ENCODE data around the gene NAA15. TPM values are rescaled to one million over a fixed set of nuclear protein-coding genes. Genes with fewer than 3 reads are reported as not detected.

NAA15 gene
- total RNA-seq, 1 donor from 2014 or later, result 35.3 TPM

- H3K27me3 Mint-ChIP-seq (ENCODE audit: low read depth), result no peaks in the 10 kb centered on the region
- peaks cover 5% of the 10 kb centered on the region for H3K9me3 Mint-ChIP-seq (ENCODE audit: low read depth)
- no peak overlapping the region for H3K4me3 Mint-ChIP-seq (ENCODE audit: unreplicated experiment)
- TF ChIP-seq, protein P1, sequence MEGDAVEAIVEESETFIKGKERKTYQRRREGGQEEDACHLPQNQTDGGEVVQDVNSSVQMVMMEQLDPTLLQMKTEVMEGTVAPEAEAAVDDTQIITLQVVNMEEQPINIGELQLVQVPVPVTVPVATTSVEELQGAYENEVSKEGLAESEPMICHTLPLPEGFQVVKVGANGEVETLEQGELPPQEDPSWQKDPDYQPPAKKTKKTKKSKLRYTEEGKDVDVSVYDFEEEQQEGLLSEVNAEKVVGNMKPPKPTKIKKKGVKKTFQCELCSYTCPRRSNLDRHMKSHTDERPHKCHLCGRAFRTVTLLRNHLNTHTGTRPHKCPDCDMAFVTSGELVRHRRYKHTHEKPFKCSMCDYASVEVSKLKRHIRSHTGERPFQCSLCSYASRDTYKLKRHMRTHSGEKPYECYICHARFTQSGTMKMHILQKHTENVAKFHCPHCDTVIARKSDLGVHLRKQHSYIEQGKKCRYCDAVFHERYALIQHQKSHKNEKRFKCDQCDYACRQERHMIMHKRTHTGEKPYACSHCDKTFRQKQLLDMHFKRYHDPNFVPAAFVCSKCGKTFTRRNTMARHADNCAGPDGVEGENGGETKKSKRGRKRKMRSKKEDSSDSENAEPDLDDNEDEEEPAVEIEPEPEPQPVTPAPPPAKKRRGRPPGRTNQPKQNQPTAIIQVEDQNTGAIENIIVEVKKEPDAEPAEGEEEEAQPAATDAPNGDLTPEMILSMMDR (IDR thresholded peaks at IDR 0.05), result no peak
- H3K4me1 Mint-ChIP-seq (ENCODE audit: low read depth), result peaks cover 19% of the 10 kb centered on the region
- H3K27ac Mint-ChIP-seq (ENCODE audit: unreplicated experiment), result peak overlapping the region; percentile 0
- peaks cover 10% of the 10 kb centered on the region for H3K36me3 Mint-ChIP-seq (ENCODE audit: low read depth)
- DNase-seq (ENCODE audit: low spot score), result no peak
Observed at GRCh38 chr4:139330283-139330682, 29.0 kb downstream of the NAA15 start.

GRCh38 chr4:139331185-139331584 is 29.9 kb downstream of the NAA15 start:
- DNase-seq (ENCODE audit: low spot score), result no peak
- Mint-ChIP-seq H3K9me3 (ENCODE audit: low read depth) (peaks cover 5% of the 10 kb centered on the region), H3K27ac (ENCODE audit: unreplicated experiment) (peak overlapping the region; percentile 41), H3K4me1 (ENCODE audit: low read depth) (peaks cover 19% of the 10 kb centered on the region), H3K4me3 (ENCODE audit: unreplicated experiment) (no peak overlapping the region), H3K27me3 (ENCODE audit: low read depth) (no peaks in the 10 kb centered on the region), H3K36me3 (ENCODE audit: low read depth) (peaks cover 10% of the 10 kb centered on the region)
- TF ChIP-seq, protein P1 (IDR thresholded peaks at IDR 0.05), result no peak

DNA sequence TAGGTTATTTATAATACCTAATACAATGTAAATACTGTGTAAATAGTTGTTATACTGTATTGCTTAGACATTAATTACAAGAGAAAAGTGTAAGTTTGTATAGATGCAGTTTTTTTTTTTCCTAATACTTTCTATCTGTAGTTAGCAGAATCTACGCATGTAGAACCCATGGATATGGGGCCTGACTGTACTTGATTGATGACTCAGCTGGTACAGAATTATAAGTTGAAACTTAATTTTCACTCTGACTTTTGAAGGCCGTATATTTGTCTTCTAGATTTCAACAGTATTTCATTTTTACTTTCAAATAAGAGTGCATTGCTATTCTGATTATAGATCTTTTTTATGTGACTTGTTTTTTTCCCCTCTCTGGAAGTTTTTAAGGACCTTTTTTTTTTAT is 31.7 kb downstream of the NAA15 start:
- no peak overlapping the region for H3K27ac Mint-ChIP-seq (ENCODE audit: unreplicated experiment)
- H3K36me3 Mint-ChIP-seq (ENCODE audit: low read depth), result peaks cover 14% of the 10 kb centered on the region

DNA sequence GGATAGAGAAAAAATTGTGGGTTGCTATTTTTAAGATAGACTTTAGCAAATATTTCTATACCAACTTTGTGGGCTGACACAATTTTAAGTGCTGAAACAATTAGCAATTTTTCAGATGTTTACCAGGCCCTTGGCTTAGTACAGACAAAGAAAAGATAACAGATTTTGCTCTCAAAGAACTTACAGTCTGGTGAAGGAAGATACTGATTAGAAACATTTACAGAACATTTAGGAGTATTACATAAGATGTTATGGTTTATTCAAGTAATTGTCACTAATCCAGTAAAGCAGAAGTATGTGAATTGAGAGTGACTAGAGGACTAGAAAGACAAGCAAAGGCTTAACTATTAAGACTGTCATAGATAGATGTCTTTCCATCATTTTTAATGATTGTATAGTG is 36.3 kb downstream of the NAA15 start:
- no peak for DNase-seq (ENCODE audit: low spot score)
- no peak overlapping the region for H3K27ac Mint-ChIP-seq (ENCODE audit: unreplicated experiment)
- H3K36me3 Mint-ChIP-seq (ENCODE audit: low read depth), result peaks cover 15% of the 10 kb centered on the region
- TF ChIP-seq, protein P1 (IDR thresholded peaks at IDR 0.05), result no peak
- H3K4me1 Mint-ChIP-seq (ENCODE audit: low read depth), result peaks cover 9% of the 10 kb centered on the region
- H3K9me3 Mint-ChIP-seq (ENCODE audit: low read depth), result no peaks in the 10 kb centered on the region
- H3K27me3 Mint-ChIP-seq (ENCODE audit: low read depth), result no peaks in the 10 kb centered on the region
- no peak overlapping the region for H3K4me3 Mint-ChIP-seq (ENCODE audit: unreplicated experiment)

More for the DNA sequence above, 31.7 kb downstream of the NAA15 start:
- TF ChIP-seq, protein P1 (IDR thresholded peaks at IDR 0.05), result no peak
- no peak overlapping the region for H3K4me3 Mint-ChIP-seq (ENCODE audit: unreplicated experiment)
- H3K4me1 Mint-ChIP-seq (ENCODE audit: low read depth), result peaks cover 19% of the 10 kb centered on the region
- no peak for DNase-seq (ENCODE audit: low spot score)
- H3K27me3 Mint-ChIP-seq (ENCODE audit: low read depth), result no peaks in the 10 kb centered on the region
- peaks cover 5% of the 10 kb centered on the region for H3K9me3 Mint-ChIP-seq (ENCODE audit: low read depth)

DNA sequence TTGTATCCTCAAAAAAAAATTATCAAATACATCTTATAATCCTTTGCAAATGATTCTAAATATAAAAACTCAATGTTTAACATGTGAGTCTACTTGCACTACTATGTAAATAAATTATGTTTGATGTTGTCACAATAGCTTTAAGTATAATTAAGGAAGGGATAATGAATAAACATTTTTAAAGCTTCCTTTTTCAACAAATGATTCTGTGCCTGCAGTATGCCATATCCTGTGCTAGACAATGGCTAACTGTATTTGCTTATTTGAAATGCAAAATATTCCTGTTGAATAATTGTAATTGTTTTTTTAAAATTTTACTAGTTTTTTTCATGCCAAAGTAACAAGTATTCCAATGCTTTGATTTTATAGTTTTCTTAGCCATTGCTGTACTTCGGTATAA is 60.0 kb downstream of the NAA15 start:
- H3K36me3 Mint-ChIP-seq (ENCODE audit: low read depth), result peaks cover 7% of the 10 kb centered on the region
- no peak for DNase-seq (ENCODE audit: low spot score)
- H3K9me3 Mint-ChIP-seq (ENCODE audit: low read depth), result no peaks in the 10 kb centered on the region
- no peak overlapping the region for H3K4me3 Mint-ChIP-seq (ENCODE audit: unreplicated experiment)
- H3K4me1 Mint-ChIP-seq (ENCODE audit: low read depth), result peaks cover 17% of the 10 kb centered on the region
- TF ChIP-seq, protein P1 (IDR thresholded peaks at IDR 0.05), result no peak
- no peaks in the 10 kb centered on the region for H3K27me3 Mint-ChIP-seq (ENCODE audit: low read depth)
- H3K27ac Mint-ChIP-seq (ENCODE audit: unreplicated experiment), result no peak overlapping the region
